SH-SY5Y (cell line): ENCODE data around the gene TMEM139.

Experiments
- GATA2 ChIP-seq: IDR thresholded peaks from 2 replicates; pipeline ENCODE4 v1.6.1; 2011; ENCODE audit warnings: mild to moderate bottlenecking, low read depth, low read length
- GATA3 ChIP-seq: IDR thresholded peaks from 2 replicates; pipeline ENCODE4 v1.6.1; 2011; ENCODE audit warnings: low read depth, mild to moderate bottlenecking, low read length, moderate library complexity

- TF ChIP-seq GATA2 (no peak), GATA3 (no peak)
Measured at GRCh38 chr7:143286522-143286890, 1.7 kb downstream of the TMEM139 start.
